HEK293 (cell line): ENCODE results near the gene STXBP3.

Experiments used
- SP7 ChIP-seq: fragments of 450-650 bp; formaldehyde crosslinking; IDR thresholded peaks from 2 replicates; pipeline ENCODE4 v1.5.1; 2016; ENCODE audit warnings: missing biosample characterization, missing genetic modification characterization
- ZNF169 ChIP-seq: fragments of 450-650 bp; formaldehyde crosslinking; IDR thresholded peaks from 2 replicates; pipeline ENCODE4 v1.5.1; 2016; ENCODE audit warnings: missing biosample characterization, missing genetic modification characterization
- ZNF18 ChIP-seq: fragments of 450-650 bp; formaldehyde crosslinking; IDR thresholded peaks from 2 replicates; pipeline ENCODE4 v1.5.1; 2016; ENCODE audit warnings: missing biosample characterization, missing genetic modification characterization
- ZNF23 ChIP-seq: fragments of 450-650 bp; formaldehyde crosslinking; IDR thresholded peaks from 2 replicates; pipeline ENCODE4 v1.5.1; 2016; ENCODE audit warnings: missing biosample characterization, missing genetic modification characterization, borderline replicate concordance
- ZNF280C ChIP-seq: fragments of 450-650 bp; formaldehyde crosslinking; IDR thresholded peaks from 2 replicates; pipeline ENCODE4 v1.5.1; 2016; ENCODE audit warnings: missing biosample characterization, missing genetic modification characterization
- ZNF510 ChIP-seq: fragments of 450-650 bp; formaldehyde crosslinking; IDR thresholded peaks from 2 replicates; pipeline ENCODE4 v1.5.1; 2018; ENCODE audit warnings: mild to moderate bottlenecking, missing genetic modification characterization, missing biosample characterization; ENCODE audit not compliant: insufficient replicate concordance
- ZNF530 ChIP-seq: fragments of 450-650 bp; formaldehyde crosslinking; IDR thresholded peaks from 2 replicates; pipeline ENCODE4 v1.5.1; 2016; ENCODE audit warnings: low read depth, missing biosample characterization, missing genetic modification characterization
- ZNF610 ChIP-seq: fragments of 450-650 bp; formaldehyde crosslinking; IDR thresholded peaks from 2 replicates; pipeline ENCODE4 v1.5.1; 2016; ENCODE audit warnings: missing biosample characterization, missing genetic modification characterization, borderline replicate concordance
- ZNF76 ChIP-seq: fragments of 450-650 bp; formaldehyde crosslinking; IDR thresholded peaks from 2 replicates; pipeline ENCODE4; 2016; ENCODE audit warnings: low read depth, missing biosample characterization, missing genetic modification characterization, borderline replicate concordance
- TF ChIP-seq, protein P1 (sequence below): fragments of 450-650 bp; formaldehyde crosslinking; IDR thresholded peaks from 2 replicates; pipeline ENCODE4 v1.5.1; 2016; ENCODE audit warnings: missing biosample characterization, missing genetic modification characterization
- TF ChIP-seq, protein P2 (sequence below): fragments of 450-650 bp; formaldehyde crosslinking; conservative IDR thresholded peaks from 2 replicates; pipeline ENCODE4 v1.5.1; 2016; ENCODE audit warnings: low read depth, missing biosample characterization, missing genetic modification characterization

DNA sequence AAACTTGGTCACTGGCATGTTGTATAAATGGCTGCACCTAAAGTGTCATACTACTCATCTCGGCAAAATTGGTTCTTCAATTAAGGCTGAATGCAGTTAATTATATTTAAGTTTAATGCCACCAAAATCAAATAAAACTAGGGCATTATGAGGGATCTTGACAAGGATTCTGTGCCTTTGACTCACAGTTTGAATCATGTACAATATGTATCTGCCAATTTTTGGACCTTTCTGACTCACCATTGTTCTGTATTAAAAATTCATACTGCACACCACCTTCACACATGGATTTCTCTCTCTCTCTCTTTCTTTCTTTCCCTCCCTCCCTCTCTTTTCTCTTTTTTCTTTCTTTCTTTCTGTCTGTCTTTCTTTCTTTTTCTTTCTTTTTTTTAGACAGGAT, 14.1 kb upstream of the STXBP3 start:
- TF ChIP-seq ZNF280C (tag by site-specific recombination), result no peak
- TF ChIP-seq ZNF23 (tag by site-specific recombination), result no peak
- no peak for TF ChIP-seq ZNF18 (tag by site-specific recombination)
- TF ChIP-seq ZNF510 (tag by site-specific recombination), result no peak
- TF ChIP-seq, protein P1, sequence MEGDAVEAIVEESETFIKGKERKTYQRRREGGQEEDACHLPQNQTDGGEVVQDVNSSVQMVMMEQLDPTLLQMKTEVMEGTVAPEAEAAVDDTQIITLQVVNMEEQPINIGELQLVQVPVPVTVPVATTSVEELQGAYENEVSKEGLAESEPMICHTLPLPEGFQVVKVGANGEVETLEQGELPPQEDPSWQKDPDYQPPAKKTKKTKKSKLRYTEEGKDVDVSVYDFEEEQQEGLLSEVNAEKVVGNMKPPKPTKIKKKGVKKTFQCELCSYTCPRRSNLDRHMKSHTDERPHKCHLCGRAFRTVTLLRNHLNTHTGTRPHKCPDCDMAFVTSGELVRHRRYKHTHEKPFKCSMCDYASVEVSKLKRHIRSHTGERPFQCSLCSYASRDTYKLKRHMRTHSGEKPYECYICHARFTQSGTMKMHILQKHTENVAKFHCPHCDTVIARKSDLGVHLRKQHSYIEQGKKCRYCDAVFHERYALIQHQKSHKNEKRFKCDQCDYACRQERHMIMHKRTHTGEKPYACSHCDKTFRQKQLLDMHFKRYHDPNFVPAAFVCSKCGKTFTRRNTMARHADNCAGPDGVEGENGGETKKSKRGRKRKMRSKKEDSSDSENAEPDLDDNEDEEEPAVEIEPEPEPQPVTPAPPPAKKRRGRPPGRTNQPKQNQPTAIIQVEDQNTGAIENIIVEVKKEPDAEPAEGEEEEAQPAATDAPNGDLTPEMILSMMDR, result no peak
- TF ChIP-seq ZNF76 (tag by site-specific recombination), result no peak
- no peak for TF ChIP-seq ZNF169
- TF ChIP-seq SP7, result no peak
- TF ChIP-seq, protein P2, sequence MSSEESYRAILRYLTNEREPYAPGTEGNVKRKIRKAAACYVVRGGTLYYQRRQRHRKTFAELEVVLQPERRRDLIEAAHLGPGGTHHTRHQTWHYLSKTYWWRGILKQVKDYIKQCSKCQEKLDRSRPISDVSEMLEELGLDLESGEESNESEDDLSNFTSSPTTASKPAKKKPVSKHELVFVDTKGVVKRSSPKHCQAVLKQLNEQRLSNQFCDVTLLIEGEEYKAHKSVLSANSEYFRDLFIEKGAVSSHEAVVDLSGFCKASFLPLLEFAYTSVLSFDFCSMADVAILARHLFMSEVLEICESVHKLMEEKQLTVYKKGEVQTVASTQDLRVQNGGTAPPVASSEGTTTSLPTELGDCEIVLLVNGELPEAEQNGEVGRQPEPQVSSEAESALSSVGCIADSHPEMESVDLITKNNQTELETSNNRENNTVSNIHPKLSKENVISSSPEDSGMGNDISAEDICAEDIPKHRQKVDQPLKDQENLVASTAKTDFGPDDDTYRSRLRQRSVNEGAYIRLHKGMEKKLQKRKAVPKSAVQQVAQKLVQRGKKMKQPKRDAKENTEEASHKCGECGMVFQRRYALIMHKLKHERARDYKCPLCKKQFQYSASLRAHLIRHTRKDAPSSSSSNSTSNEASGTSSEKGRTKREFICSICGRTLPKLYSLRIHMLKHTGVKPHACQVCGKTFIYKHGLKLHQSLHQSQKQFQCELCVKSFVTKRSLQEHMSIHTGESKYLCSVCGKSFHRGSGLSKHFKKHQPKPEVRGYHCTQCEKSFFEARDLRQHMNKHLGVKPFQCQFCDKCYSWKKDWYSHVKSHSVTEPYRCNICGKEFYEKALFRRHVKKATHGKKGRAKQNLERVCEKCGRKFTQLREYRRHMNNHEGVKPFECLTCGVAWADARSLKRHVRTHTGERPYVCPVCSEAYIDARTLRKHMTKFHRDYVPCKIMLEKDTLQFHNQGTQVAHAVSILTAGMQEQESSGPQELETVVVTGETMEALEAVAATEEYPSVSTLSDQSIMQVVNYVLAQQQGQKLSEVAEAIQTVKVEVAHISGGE (tag by site-specific recombination), result no peak
- no peak for TF ChIP-seq ZNF610
- no peak for TF ChIP-seq ZNF530 (tag by site-specific recombination)
